CD4-positive, alpha-beta memory T cell (primary cell): ENCODE measurements around the gene SDC1. TPM values are rescaled to one million over a fixed set of nuclear protein-coding genes. Genes with fewer than 3 reads are reported as not detected.
A peak's percentile ranks its signal among the peaks of the same experiment; 100 is the strongest.

Experiments
- CTCF ChIA-PET: fragments of 350-600 bp; sonication (Branson Sonifier 250); formaldehyde crosslinking; loops from one replicate; lab custom pipeline; 2021; ENCODE audit warnings: inconsistent platforms; ENCODE audit not compliant: partially characterized antibody; lab: Charles Lee
- POLR2A ChIA-PET: fragments of 350-600 bp; sonication (Branson Sonifier 250); formaldehyde crosslinking; loops from one replicate; lab custom pipeline; 2021; ENCODE audit not compliant: partially characterized antibody; lab: Charles Lee
- DNase-seq, 5 donors: peaks; one replicate each; pipeline versions ENCODE4 v3.0.0 to v3.0.0-alpha.2; 2020 to 2022; ENCODE audit warnings: mixed read lengths in 1 of 5
- H3K27ac ChIP-seq: one replicate; pipeline ENCODE4 v1.7.0; 2013; ENCODE audit warnings: low read depth, low read length
- H3K27me3 ChIP-seq: 2 replicates; pipeline ENCODE4 v1.7.0; 2013; ENCODE audit warnings: mild to moderate bottlenecking, low read length, moderate library complexity; ENCODE audit not compliant: insufficient read depth
- H3K36me3 ChIP-seq: 2 replicates; pipeline ENCODE4 v1.7.0; 2013; ENCODE audit warnings: mild to moderate bottlenecking, low read length, moderate library complexity; ENCODE audit not compliant: insufficient read depth
- H3K4me1 ChIP-seq: 2 replicates; pipeline ENCODE4 v1.7.0; 2013; ENCODE audit warnings: mild to moderate bottlenecking, low read length, moderate library complexity; ENCODE audit not compliant: insufficient read depth
- H3K4me3 ChIP-seq, 2 donors: one replicate each; pipeline ENCODE4 v1.7.0; 2013; ENCODE audit warnings: low read length in 2 of 2, mild to moderate bottlenecking in 1 of 2
- H3K9me3 ChIP-seq, 2 donors: one replicate each; pipeline ENCODE4 v1.7.0; 2013; ENCODE audit warnings: low read length in 2 of 2, control low read depth in 1 of 2; ENCODE audit not compliant: control insufficient read depth in 1 of 2
- H3K27ac Mint-ChIP-seq, 7 donors: one replicate each; pipeline ENCODE4 v1.8.0; 2020 to 2021; ENCODE audit warnings: mixed read lengths in 7 of 7, mild to moderate bottlenecking in 6 of 7, inconsistent platforms in 3 of 7, moderate library complexity in 3 of 7
- H3K27me3 Mint-ChIP-seq, 2 donors: one replicate each; pipeline ENCODE4 v1.8.0; 2020 to 2021; ENCODE audit warnings: mixed read lengths in 2 of 2
- H3K36me3 Mint-ChIP-seq, 2 donors: one replicate each; pipeline ENCODE4 v1.8.0; 2020 to 2021; ENCODE audit warnings: mixed read lengths in 2 of 2, inconsistent platforms in 1 of 2, mild to moderate bottlenecking in 1 of 2
- H3K4me1 Mint-ChIP-seq, 4 donors: one replicate each; pipeline ENCODE4 v1.8.0; 2020 to 2021; ENCODE audit warnings: mixed read lengths in 4 of 4, mild to moderate bottlenecking in 1 of 4
- H3K4me3 Mint-ChIP-seq, 8 donors: one replicate each; pipeline ENCODE4 v1.8.0; 2020 to 2021; ENCODE audit warnings: mixed read lengths in 8 of 8, mild to moderate bottlenecking in 7 of 8, moderate library complexity in 6 of 8, inconsistent platforms in 3 of 8
- H3K9me3 Mint-ChIP-seq, 8 donors: one replicate each; pipeline ENCODE4 v1.8.0; 2020 to 2021; ENCODE audit warnings: mixed read lengths in 8 of 8, mild to moderate bottlenecking in 5 of 8, inconsistent platforms in 3 of 8, moderate library complexity in 1 of 8
- intact Hi-C: fragments of 100-400 bp; cut with micrococcal nuclease; formaldehyde crosslinking; loops from one replicate; pipeline ENCODE4 v1.15.1; 2023
- polyA plus RNA-seq, 2 donors: library from polyadenylated mRNA; unstranded; fragments of 300-500 nt; fragmentation: Illumina TruSeq; gene quantifications; one replicate each; pipeline ENCODE4 v1.2.3, GENCODE V29; 2021
- total RNA-seq, 2 experiments: library from RNA; stranded (reverse); gene quantifications; one replicate each; pipeline ENCODE4 v1.2.3, GENCODE V29; 2021

The SDC1 gene
- total and polyA plus RNA-seq, 4 experiments from 2014 or later, result 0.09 TPM; not detected in 3

DNA sequence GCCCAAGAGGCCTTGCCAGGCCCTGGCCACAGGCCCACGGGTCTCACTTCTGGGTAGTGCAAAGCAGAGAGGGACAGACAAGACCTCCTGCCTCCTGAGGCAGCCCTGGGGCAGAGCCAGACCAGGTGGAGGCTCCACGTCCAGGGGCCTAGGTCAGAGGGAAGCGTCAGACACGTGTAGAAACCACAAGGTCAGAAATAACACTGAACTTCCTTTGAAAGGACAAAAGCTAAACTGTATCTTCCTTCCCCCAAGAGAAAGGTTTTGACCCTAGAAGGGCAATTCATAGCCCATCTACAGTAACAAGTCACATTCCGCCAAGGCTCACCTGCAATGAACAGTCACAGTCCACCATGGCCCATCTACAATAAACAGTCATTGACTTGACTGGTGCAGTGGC is 17.9 kb downstream of the SDC1 start:
- POLR2A ChIA-PET, result no interaction called here
- no peak overlapping the region for H3K27ac Mint-ChIP-seq
- H3K4me3 ChIP-seq, result no peak overlapping the region
- no peaks in the 10 kb centered on the region for H3K9me3 ChIP-seq
- H3K4me1 Mint-ChIP-seq, result no peaks in the 10 kb centered on the region
- no peak overlapping the region for H3K4me3 Mint-ChIP-seq
- no peak overlapping the region for H3K27ac ChIP-seq
- no peaks in the 10 kb centered on the region for H3K9me3 Mint-ChIP-seq
- CTCF ChIA-PET, result no interaction called here
- no peaks in the 10 kb centered on the region for H3K36me3 ChIP-seq
- H3K27me3 ChIP-seq, result no peaks in the 10 kb centered on the region
- H3K36me3 Mint-ChIP-seq, result no peaks in the 10 kb centered on the region
- peaks cover 0 to 4% of the 10 kb centered on the region in 2 donors for H3K27me3 Mint-ChIP-seq
- intact Hi-C loops, result no loop called here
- DNase-seq, result peak in 1 of 5 donors; percentile 20
- H3K4me1 ChIP-seq, result no peaks in the 10 kb centered on the region

DNA sequence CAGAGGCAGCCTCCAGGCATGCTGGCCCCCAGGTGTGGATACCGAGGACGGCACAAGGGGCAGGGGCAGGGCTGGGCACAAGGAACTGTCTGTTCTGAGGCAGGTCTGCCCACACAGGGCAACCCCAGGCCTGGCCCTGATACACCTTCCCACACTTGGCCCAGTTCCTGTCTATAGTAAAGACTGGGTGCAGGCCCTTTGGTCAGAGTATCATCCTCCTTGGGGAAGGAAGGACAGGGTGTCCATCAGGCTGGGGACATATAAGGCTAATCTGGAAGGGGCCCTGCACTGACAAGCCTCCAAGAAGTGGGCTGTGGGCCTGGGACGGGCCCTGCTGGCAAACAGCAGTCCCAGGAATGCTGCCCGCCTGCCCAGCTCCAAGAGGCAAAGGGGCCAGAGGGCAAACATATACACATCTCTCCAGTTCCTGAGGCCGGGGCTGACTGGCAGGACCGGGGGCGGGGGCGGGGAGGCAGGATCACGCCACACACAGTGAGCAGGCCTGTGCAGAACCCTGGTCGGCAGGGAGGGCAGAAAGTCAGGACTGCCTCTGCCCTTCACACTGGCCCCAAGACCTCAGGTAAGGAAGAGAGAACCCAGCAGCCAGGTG is 18.9 kb downstream of the SDC1 start:
- Mint-ChIP-seq H3K27ac (no peak overlapping the region), H3K4me3 (no peak overlapping the region), H3K36me3 (no peaks in the 10 kb centered on the region), H3K27me3 (peaks cover 0 to 4% of the 10 kb centered on the region in 2 donors), H3K9me3 (no peaks in the 10 kb centered on the region), H3K4me1 (no peaks in the 10 kb centered on the region)
- Histone ChIP-seq H3K4me1 (no peaks in the 10 kb centered on the region), H3K27me3 (no peaks in the 10 kb centered on the region), H3K9me3 (no peaks in the 10 kb centered on the region), H3K27ac (no peak overlapping the region), H3K36me3 (no peaks in the 10 kb centered on the region), H3K4me3 (no peak overlapping the region)
- intact Hi-C loops, result no loop called here
- POLR2A ChIA-PET, result no interaction called here
- no peak for DNase-seq
- CTCF ChIA-PET, result no interaction called here

DNA sequence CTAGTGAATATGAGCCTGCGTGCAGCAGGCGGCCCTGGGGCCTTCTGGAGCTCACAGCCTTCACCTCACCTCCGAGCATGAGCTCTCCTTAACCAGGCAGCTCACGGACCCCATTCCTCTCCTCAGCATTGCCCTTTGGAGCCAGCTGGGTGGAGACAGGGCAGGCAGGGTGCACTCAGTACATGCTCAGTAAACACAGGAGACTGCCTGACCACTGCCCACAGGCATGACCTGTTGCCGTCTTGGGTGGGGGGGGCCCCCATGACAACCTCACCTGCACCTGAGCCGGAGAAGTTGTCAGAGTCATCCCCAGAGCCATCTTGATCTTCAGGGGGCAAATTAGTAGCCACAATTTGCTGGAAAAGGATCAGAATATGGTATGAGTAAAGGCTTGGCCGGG is 19.9 kb downstream of the SDC1 start:
- intact Hi-C loops, result no loop called here
- Mint-ChIP-seq H3K4me3 (no peak overlapping the region), H3K27me3 (no peaks in the 10 kb centered on the region), H3K27ac (no peak overlapping the region), H3K9me3 (no peaks in the 10 kb centered on the region), H3K36me3 (no peaks in the 10 kb centered on the region), H3K4me1 (peaks cover 0 to 1% (median 0%) of the 10 kb centered on the region in 4 donors)
- H3K4me1 ChIP-seq, result no peaks in the 10 kb centered on the region
- H3K36me3 ChIP-seq, result no peaks in the 10 kb centered on the region
- POLR2A ChIA-PET, result no interaction called here
- H3K9me3 ChIP-seq, result no peaks in the 10 kb centered on the region
- DNase-seq, result no peak
- H3K27ac ChIP-seq, result no peak overlapping the region
- H3K27me3 ChIP-seq, result no peaks in the 10 kb centered on the region
- CTCF ChIA-PET, result interaction anchor here (0.5 kb wide), 1 partner anchor 1830 kb away, joined by 3 read pairs; no protein-coding TSS in a partner anchor
- H3K4me3 ChIP-seq, result no peak overlapping the region

DNA sequence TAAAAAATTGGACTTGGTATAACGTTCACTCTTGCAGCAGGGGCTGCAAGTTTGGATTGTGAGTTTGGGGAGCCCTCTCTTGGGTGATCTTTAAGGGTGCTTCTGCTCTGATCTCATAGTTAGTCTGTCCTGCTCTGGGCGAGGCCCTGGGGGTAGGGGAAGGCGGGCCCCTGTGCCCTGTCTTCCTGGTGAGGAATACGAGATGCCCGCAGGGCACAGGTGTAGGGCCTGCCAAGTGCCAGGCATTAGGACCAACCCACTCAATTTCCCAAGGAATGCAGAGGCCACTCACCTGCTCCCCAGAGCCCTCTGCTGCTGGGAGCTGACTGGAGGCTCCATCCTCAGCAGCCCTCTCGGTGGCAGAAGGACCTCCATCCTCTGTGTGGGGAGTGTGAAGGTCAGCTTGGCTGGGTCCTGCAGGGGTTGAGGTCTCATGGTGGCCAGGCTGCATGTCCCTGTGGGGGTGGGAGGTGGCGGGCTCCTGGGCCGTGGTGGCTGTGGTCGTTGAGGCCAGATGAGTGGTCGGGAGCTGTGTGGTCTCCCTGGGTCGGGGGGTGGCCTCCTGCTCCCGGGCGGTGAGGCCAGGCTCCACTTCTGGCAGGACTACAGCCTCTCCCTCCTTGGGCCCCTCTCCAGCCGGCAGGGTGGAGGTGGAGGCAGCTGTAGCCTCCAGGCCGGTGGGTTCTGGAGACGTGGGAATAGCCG is 21.3 kb downstream of the SDC1 start:
- no peaks in the 10 kb centered on the region for H3K9me3 ChIP-seq
- ChIA-PET POLR2A (no interaction called here), CTCF (no interaction called here)
- Mint-ChIP-seq H3K4me1 (peaks cover 0 to 1% (median 0%) of the 10 kb centered on the region in 4 donors), H3K27ac (no peak overlapping the region), H3K36me3 (no peaks in the 10 kb centered on the region), H3K9me3 (no peaks in the 10 kb centered on the region), H3K4me3 (no peak overlapping the region), H3K27me3 (peaks cover 2% of the 10 kb centered on the region in 2 donors)
- DNase-seq, result no peak
- no peak overlapping the region for H3K4me3 ChIP-seq
- intact Hi-C loops, result no loop called here
- H3K27ac ChIP-seq, result no peak overlapping the region
- H3K4me1 ChIP-seq, result no peaks in the 10 kb centered on the region
- H3K36me3 ChIP-seq, result no peaks in the 10 kb centered on the region
- no peaks in the 10 kb centered on the region for H3K27me3 ChIP-seq

DNA sequence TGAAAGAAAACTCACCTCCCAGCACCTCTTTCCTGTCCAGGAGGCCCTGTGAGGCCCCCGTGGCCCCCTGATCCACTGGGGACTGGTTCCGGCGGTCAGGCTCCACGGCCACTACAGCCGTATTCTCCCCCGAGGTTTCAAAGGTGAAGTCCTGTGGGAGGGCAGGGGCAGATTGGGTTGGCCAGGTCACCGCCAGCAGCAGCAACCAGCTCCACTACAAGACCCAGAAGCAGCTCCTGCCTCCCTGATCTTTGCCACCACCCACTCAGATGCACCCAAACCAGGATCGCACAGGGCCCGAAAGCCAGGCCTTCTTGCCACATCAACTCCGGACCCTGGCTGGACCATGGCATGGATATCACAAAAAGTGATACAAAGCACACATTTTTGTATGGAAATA is 21.9 kb downstream of the SDC1 start:
- Histone ChIP-seq H3K36me3 (no peaks in the 10 kb centered on the region), H3K27ac (no peak overlapping the region), H3K9me3 (no peaks in the 10 kb centered on the region), H3K4me3 (no peak overlapping the region), H3K4me1 (no peaks in the 10 kb centered on the region), H3K27me3 (no peaks in the 10 kb centered on the region)
- Mint-ChIP-seq H3K9me3 (no peaks in the 10 kb centered on the region), H3K36me3 (no peaks in the 10 kb centered on the region), H3K27me3 (peaks cover 2% of the 10 kb centered on the region in 2 donors), H3K4me3 (no peak overlapping the region), H3K27ac (no peak overlapping the region), H3K4me1 (peaks cover 0 to 1% (median 0%) of the 10 kb centered on the region in 4 donors)
- intact Hi-C loops, result no loop called here
- CTCF ChIA-PET, result no interaction called here
- DNase-seq, result no peak
- POLR2A ChIA-PET, result no interaction called here

DNA sequence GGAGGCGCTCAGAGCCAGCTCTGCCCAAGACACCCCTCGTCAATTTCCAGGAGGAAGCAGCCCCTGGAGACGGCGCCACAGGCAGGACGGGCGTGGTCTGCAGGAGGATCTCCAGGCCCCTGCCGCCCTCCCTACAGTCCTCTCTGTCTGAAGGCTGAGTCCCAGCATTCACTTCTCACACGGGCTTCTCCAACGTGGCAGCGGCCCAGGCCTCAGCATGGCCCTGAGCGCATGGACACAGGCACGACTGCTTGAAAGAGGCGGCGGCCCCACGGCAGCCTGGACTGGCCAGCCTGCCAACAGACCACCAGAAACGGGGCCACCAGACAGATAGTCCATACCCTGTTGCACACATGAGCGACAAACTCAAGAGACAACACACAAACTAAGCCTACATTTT is 23.3 kb downstream of the SDC1 start:
- no peaks in the 10 kb centered on the region for H3K36me3 ChIP-seq
- Mint-ChIP-seq H3K4me1 (peaks cover 0 to 1% (median 0%) of the 10 kb centered on the region in 4 donors), H3K27ac (no peak overlapping the region), H3K36me3 (no peaks in the 10 kb centered on the region), H3K9me3 (no peaks in the 10 kb centered on the region), H3K4me3 (no peak overlapping the region), H3K27me3 (peaks cover 2% of the 10 kb centered on the region in 2 donors)
- ChIA-PET CTCF (no interaction called here), POLR2A (no interaction called here)
- no peaks in the 10 kb centered on the region for H3K4me1 ChIP-seq
- no peaks in the 10 kb centered on the region for H3K9me3 ChIP-seq
- H3K27me3 ChIP-seq, result no peaks in the 10 kb centered on the region
- no peak overlapping the region for H3K27ac ChIP-seq
- no peak overlapping the region for H3K4me3 ChIP-seq
- intact Hi-C loops, result no loop called here
- no peak for DNase-seq

DNA sequence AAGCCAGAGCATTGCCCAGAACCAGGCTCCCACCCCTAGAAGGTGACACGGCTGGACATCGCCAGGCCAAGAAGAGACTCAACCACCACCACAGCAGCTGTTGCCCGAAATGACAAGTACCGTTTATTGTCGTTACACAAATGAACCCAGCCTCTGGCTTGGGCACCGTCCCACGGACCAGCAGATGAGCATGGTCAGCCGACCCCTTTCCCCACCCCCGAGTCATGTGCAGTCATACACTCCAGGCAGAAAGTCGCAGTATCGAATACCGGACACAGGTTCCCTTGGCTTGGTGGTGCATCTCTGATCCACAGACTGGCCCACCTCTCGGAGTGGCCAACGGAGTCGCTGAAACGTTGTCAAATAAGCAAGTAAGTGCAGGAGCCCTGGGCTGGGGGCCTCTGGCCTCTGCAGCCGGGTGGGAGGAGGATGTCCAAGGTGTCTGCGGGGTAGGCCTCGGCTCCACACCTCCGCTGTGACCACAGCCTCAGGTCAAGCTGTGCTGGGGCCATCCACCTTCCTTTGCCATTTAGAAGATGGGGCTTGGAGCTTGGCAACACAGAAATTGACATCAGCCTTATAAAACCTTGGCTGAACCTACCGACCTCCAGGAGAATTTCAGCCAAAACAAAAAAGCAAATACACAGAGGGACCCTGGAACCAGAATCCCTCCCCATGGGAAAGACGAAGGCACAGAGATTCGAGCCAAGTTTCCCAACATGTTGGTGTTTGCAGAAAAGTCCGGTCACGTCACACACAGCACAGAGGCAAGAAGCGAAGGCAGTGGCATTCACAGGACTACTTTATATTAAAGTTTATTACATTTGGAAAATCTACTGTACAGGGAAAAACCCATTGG is 24.0 kb downstream of the SDC1 start:
- Histone ChIP-seq H3K27ac (no peak overlapping the region), H3K4me1 (no peaks in the 10 kb centered on the region), H3K36me3 (no peaks in the 10 kb centered on the region), H3K27me3 (no peaks in the 10 kb centered on the region), H3K9me3 (no peaks in the 10 kb centered on the region), H3K4me3 (no peak overlapping the region)
- H3K27me3 Mint-ChIP-seq, result peaks cover 2% of the 10 kb centered on the region in 2 donors
- peaks cover 0 to 1% (median 0%) of the 10 kb centered on the region in 4 donors for H3K4me1 Mint-ChIP-seq
- H3K27ac Mint-ChIP-seq, result no peak overlapping the region
- H3K36me3 Mint-ChIP-seq, result no peaks in the 10 kb centered on the region
- DNase-seq, result no peak
- CTCF ChIA-PET, result no interaction called here
- no peaks in the 10 kb centered on the region for H3K9me3 Mint-ChIP-seq
- POLR2A ChIA-PET, result no interaction called here
- intact Hi-C loops, result no loop called here
- no peak overlapping the region for H3K4me3 Mint-ChIP-seq
